ENCODE results near the gene ZNF668.
"Not testable (repeated sequence)": the region's sequence is repeated elsewhere in the genome, so short reads cannot be mapped to it uniquely, and the experiment has no call there.

- TF ChIP-seq POLR2A, CTCF, POLR2AphosphoS5 (IDR thresholded peaks at IDR 0.05): not testable (repeated sequence)
These were observed 27.0 kb upstream of the ZNF668 start for GRCh38 chr16:31100876-31101641.

Measured in prostate gland (tissue), 2 donors.